HG02970 (cell line): ENCODE results near the gene ATP13A4.

ENCODE experiments used
- ATAC-seq: cut with Tn5 transposase; IDR thresholded peaks from one replicate; pipeline ENCODE4 v1.9.1; 2021; ENCODE audit warnings: mild to moderate bottlenecking, moderate library complexity, moderate number of reproducible peaks; ENCODE audit not compliant: unreplicated experiment, low FRiP score

ATP13A4 gene

DNA sequence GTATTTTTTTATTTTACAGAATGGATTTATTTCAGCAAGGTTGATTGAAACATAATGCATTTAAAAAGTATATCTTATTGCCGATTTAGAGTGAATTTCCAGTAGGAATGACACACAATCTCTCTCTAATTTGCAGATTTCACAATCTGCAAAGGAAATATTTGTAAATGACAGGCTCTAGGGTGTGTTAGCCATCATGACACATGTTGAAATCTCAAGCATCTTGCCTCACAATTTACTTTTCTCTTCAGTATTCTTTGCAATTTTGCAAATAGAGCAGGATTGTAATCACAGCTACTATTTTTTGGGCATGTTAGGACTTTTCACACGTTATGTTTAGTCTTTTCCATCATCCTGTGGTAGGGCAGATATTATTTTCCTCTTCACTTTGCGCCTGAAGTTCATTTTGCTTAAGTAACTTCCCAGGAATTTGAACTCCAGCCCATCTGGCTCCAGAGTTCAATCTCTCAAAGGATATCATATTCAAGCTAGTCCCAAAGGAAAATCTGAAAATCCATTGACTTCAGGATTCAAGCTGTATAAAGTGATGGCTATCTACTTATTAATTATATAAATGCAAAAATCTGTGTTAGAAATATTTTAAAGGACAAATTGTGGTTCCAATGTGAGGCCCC, 55.4 kb downstream of the ATP13A4 start:
- ATAC-seq = no peak

DNA sequence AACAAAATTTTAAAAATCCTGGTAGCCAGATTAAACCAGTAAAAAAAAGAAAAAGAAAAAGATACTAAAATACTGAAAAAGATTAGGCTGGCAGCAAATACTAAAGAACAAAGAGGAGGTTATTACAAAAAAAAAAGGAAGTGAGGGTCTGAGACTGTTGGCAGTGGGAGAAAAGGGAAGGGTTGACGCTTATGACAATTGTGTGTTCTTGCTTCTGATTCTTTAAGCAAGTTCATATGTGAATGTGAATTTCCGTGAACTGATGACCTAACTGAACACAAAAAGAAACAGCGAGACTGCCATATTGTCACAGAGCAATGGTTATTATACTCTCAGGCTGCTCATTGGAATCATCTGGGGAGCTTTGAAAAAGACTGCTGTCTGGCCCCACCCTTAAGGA, 56.5 kb downstream of the ATP13A4 start:
- no peak for ATAC-seq

DNA sequence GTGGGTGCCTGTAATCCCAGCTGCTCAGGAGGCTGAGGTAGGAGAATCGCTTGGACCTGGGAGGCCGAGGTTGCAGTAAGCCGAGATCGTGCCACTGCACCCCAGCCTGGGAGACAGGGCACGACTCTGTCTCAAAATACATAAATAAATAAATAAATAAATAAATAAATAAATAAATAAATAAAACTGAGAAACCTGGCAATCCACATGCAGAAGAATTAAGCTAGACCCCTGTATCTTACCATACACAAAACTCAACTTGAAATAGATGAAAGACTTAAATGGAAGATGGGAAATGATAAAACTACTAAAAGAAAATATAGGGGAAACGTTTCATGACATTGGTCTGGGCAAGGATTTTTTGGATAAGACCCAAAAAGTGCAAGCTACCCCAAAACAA, 58.0 kb downstream of the ATP13A4 start:
- ATAC-seq = no peak

- ATAC-seq = no peak
These were observed 63.7 kb downstream of the ATP13A4 start for GRCh38 chr3:193491026-193491425.

- ATAC-seq = no peak
These were observed 64.1 kb downstream of the ATP13A4 start for GRCh38 chr3:193490580-193490979.

DNA sequence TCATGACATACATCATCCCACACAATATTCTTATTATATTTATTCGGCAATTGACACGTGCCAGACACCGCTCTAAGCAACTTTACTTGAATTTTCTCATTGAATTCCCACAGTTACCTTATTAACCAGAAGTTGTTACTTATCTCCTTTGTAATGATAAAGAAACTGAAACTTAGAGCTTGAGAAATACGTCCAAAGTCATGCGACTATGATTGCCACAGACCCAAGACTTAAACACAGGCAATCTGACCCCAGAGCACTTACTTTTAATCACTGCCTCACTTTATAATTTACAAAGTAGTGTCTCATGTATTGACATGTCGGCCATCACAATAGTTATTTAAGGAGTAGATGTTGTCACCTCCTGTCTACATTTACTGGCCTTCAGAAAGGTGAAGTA, 64.7 kb downstream of the ATP13A4 start:
- no peak for ATAC-seq

GRCh38 chr3:193488741-193489140, 66.0 kb downstream of the ATP13A4 start:
- no peak for ATAC-seq

- ATAC-seq = no peak
These were observed 70.6 kb downstream of the ATP13A4 start for GRCh38 chr3:193483988-193484539.

- no peak for ATAC-seq
These were observed 73.3 kb downstream of the ATP13A4 start for GRCh38 chr3:193481436-193481835.

GRCh38 chr3:193474446-193474845, 80.2 kb downstream of the ATP13A4 start:
- ATAC-seq = no peak

DNA sequence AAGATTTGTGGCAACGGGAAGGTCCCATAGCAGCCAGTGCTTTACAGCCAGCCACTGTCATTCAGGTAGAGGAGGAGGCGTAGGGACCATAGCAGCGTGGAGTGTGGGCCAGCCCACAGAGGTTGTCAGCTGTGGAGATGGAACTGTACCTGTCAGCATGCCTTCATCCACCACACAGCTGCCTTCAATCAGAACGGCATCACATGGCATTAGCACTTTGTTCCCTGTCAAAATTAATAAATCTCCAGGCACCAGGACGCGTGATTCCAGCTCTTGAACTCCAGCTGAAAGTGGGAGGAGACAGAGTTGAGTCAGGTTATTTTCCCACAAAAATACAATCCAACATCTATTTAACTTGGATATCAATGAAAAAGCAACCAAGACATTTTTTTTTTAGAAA, 84.0 kb downstream of the ATP13A4 start:
- ATAC-seq = no peak

GRCh38 chr3:193465992-193466608, 88.6 kb downstream of the ATP13A4 start:
- ATAC-seq = no peak

DNA sequence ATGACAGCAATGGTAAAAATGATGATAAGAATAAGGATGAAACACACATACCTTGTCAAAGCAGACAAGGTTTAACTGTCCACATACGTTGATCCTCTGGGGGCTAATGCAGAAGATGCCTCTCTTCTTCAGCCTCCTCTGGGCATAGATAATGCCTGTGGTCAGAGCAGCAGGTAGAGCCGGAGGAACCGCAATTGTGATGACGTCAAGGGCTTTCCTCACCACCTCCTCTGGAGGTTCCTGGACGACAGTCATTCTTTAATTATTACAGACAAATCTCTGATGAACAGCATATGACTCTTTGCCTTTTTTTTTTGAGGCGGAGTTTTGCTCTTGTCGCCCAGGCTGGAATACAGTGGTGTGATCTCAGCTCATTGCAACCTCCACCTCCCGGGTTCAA, 89.8 kb downstream of the ATP13A4 start:
- no peak for ATAC-seq

DNA sequence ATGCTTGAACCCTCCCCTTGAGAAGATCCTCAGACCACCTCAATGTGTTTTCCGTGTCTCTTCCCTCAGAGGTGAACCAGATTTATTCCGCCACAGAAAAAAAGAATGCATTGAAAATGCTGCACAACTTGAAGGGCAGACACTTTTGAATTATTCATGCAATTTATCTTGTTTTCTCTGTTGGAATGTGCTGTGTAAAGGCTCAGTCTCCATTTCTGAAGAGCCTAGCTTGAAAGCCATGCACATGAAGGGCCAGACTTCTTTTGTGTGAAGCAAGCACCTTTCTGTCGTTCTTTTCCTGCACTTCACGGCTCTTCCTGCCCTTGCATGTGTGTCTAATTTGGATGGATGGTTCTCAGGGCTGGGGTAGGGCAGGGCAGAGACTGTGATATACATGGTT, 97.2 kb downstream of the ATP13A4 start:
- ATAC-seq = no peak

DNA sequence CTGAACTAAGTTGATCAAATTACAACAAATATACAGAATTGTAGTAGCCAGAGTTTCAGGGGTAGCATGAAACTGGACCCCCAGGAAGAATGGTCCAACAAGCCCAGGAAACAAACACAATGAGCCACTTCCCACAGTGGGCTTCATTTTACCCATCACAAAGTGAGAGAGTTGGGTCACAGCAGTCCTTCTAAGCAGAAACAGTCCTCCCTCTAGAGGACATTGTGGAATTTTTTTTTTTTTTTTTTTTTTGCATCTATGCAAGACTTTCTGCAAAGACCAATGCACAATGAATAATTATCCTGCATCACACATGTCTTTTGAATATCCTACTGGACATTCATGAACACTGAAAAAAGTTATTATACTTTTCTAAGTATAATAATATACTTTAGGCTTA, 102.4 kb downstream of the ATP13A4 start:
- no peak for ATAC-seq

DNA sequence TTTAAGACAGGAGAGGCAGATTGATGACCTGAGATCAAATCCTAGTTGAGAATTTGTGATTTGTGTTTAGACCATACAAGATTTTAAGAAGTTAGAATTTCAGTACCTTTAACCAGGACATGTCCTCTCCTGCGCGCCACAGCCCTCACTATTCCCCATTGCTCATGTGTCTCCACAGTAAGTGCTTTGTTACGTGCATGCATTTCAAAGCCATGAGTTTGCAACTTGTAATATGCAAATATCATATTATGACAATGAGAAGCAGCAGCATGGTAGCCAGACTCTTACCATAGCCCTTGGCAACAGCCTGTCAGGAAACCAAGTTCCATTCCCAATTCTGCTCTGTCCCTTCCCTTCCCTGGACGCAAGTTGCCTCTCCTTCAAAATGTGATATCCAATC, 102.8 kb downstream of the ATP13A4 start:
- ATAC-seq = no peak

DNA sequence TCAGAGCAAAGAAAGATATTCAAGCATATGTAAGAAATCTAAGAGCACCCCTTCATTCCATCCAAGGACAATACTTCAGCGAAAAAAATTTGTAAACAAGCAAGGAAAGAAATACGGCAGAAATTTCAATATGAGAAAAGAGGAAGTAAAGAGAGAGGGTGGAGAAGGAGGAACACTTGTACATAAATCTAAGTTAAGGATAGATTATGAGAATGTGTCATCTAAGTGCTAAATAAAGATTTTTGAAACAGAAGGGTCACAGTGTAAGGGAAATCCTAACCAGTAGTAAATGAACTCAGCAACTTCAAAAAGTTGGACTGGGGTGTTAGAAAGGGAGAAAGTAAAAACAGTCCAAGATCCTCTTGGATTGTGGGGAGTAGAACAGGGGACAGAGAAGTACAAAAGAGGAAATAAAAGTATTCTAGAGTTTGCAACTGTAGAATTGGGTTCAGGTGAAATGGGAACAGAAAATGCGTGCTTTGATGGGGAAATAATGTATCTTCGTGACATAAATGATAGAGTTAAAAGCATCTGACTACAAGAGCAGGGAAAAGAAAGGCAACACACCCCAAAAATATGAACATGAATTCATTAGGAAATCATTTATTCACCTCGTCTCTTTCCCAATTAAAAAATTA, 107.6 kb downstream of the ATP13A4 start:
- ATAC-seq = no peak

DNA sequence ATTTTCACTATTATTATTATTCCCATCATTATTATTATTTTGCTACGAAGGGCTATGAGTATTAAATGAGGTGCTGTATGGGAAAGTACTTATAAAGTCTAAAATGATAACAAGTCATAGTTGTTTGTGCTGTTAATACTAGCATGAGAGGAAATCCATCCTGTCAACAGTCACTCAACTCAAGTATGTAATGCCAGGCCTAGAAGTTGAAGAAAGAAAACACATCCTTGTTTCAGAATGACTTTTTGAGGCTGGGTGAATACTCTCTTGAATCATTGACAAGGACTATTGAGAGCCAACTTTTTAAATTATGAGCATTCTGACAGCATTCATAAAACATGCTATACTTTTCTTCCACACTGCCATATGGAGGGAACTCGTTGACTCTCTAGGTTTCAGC, 115.3 kb downstream of the ATP13A4 start:
- ATAC-seq = no peak

- ATAC-seq = no peak
These were observed 135.9 kb downstream of the ATP13A4 start for GRCh38 chr3:193418576-193419373.

DNA sequence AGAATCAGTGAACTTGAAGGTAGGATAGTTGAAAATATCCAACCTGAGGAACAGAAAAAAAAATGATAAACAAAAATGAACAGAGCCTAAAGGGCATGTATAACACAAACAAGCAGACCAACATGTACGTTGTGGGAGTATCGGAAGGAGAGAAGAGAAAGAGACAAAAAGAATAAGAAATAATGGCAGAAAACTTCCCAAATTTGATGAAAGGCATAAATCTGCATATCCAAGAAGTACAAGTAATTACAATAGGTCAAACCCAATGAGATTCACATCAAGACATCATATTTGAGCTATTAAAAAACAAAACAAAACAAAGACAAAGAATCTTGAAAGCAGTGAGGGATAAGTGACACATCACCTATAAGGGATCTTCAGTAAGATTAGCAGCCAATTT, 138.1 kb downstream of the ATP13A4 start:
- ATAC-seq = no peak

- no peak for ATAC-seq
These were observed 147.0 kb downstream of the ATP13A4 start for GRCh38 chr3:193407688-193408087.
